ENCODE data around the gene COA8. TPM values are rescaled to one million over a fixed set of nuclear protein-coding genes. Genes with fewer than 3 reads are reported as not detected.

Gene COA8
- total and polyA plus RNA-seq, 2 donors (not counting 3 experiments of a cell fraction or from before 2014, with no cell fraction given) = 19.1 to 46.4 TPM

DNA sequence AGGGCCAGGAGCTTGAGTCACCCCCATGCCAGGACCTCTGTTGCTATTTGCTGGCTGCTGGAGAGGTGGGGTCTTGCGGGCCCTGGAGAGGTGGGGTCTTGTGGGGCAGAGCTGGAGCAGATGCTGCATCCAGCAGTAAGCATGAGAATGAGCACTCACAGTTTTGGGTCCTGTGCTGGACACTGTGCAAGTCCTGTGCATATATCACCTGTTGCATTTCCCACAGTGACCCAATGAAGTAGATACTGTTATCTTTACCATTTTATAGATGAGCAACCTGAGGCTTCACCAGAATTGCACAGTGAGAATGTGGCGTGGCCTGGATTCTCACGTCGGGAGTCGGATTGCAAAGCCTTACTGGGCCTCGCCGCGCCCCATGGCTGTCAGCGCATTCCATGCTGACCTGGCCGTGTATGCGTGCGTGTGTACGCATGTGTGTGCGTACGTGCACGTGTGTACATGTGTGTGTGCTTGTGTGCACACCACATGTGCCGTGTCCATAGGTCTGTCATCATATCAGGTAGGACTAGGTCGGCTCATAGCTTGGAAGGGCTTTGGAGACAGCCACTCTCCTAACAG, 12.0 kb downstream of the COA8 start:
- Histone ChIP-seq H2AFZ (ENCODE audit: low read depth, low read length) (no peak overlapping the region), H3K79me2 (ENCODE audit: control insufficient read depth, insufficient read depth, low read length) (peaks cover 24% of the 10 kb centered on the region), H3K9me1 (replicated peaks; ENCODE audit: control insufficient read depth, extremely low read depth, insufficient read depth, low read length) (no peaks in the 10 kb centered on the region), H3K27me3 (ENCODE audit: control insufficient read depth in 2 of 2, insufficient read depth in 2 of 2, low read length in 2 of 2) (no peaks in the 10 kb centered on the region), H3K9ac (replicated peaks; ENCODE audit: extremely low read depth, insufficient read depth, low read length) (no peak overlapping the region), H3K4me1 (ENCODE audit: control insufficient read depth, extremely low read depth, insufficient read depth, low read length) (peaks cover 15% of the 10 kb centered on the region), H3K4me3 (replicated peaks in 1 of 3; ENCODE audit: insufficient read depth in 1 of 3, low read depth in 1 of 3, low read length in 3 of 3) (no peak overlapping the region), H4K20me1 (replicated peaks; ENCODE audit: control insufficient read depth, extremely low read depth, insufficient read depth, low read length) (peaks cover 3% of the 10 kb centered on the region), H3K9me3 (replicated peaks; ENCODE audit: control insufficient read depth, insufficient read depth, low read length) (no peaks in the 10 kb centered on the region), H3K27ac (ENCODE audit: insufficient read depth, low read depth, low read length) (no peak overlapping the region), H3K36me3 (ENCODE audit: control insufficient read depth in 2 of 2, extremely low read depth in 1 of 2, insufficient read depth in 2 of 2, low read length in 2 of 2) (peaks cover 14% of the 10 kb centered on the region in 2 experiments), H3K4me2 (ENCODE audit: insufficient read depth, low read length) (no peak overlapping the region)
- no TSS peak for BruUV-seq (replicated peaks)
- CTCF ChIA-PET = interaction anchor here (1.9 kb wide), 1 partner anchor 105 kb away, joined by 7 read pairs; no protein-coding TSS in a partner anchor
- POLR2A ChIA-PET = no interaction called here
- no peak for DNase-seq (ENCODE audit: low read depth, low spot score)
- FAIRE-seq = no peak
- TF ChIP-seq GATA2 (IDR thresholded peaks at IDR 0.05; ENCODE audit: insufficient read depth, insufficient read length, low read depth, low read length) = no peak
- TF ChIP-seq, protein P1, sequence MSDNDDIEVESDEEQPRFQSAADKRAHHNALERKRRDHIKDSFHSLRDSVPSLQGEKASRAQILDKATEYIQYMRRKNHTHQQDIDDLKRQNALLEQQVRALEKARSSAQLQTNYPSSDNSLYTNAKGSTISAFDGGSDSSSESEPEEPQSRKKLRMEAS (IDR thresholded peaks at IDR 0.05; ENCODE audit: insufficient read depth, insufficient read length) = no peak
- no peak for TF ChIP-seq EZH2 (IDR thresholded peaks at IDR 0.05; ENCODE audit: borderline replicate concordance, low read depth, low read length, severe bottlenecking)
- TF ChIP-seq MYC (IDR thresholded peaks at IDR 0.05; ENCODE audit: low read depth, low read length) = no peak
- no peak for TF ChIP-seq JUN (IDR thresholded peaks at IDR 0.05; ENCODE audit: borderline replicate concordance, insufficient read depth, insufficient read length, low read depth)
- no peak for TF ChIP-seq POLR2A (IDR thresholded peaks at IDR 0.05; ENCODE audit: low read depth, low read length)
- intact Hi-C loops (cut with micrococcal nuclease) (no loop called here), dilution Hi-C loops (cut with MboI; ENCODE audit: extremely low pct_ligation_motif_present, low sequenced_read_pairs) (no loop called here)

DNA sequence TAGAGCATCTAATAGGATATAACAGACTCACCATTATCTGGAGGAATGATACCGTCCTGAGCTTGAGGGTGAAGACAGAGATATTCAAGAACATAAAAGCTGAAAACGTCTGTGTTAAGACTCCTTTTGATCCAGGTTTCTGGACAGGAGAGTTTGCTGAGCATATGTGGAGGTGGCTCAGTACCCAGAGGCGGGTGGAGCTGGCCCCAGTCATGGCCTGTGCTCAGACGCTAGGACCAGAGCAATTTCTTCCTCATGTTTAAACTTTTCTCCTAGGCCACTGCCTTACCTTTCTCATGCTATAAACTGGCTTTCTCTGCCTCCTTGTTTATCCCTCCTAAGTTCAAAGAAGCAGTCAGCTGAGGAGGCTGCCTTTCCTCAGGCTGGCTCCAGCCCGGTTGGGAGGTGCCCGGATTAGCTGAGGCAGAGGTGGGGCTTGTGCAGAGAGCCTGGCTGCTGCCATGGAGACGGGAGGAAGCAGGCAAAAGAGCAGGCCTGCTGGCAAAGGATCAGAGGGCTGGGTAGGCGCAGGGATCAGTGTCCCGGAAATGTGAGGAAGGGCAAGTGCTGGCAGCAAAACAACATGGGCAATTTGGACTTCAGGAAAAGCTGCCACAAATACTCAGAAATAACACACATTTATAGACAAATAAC, 13.7 kb downstream of the COA8 start:
- CTCF ChIA-PET = interaction anchor here (1.0 to 1.9 kb wide), 6 partner anchors 9 to 103 kb away, joined by 3 to 10 read pairs (median 5); no protein-coding TSS in a partner anchor
- Histone ChIP-seq H3K27ac (ENCODE audit: insufficient read depth, low read depth, low read length) (peak overlapping the region; percentile 42), H3K4me1 (ENCODE audit: control insufficient read depth, extremely low read depth, insufficient read depth, low read length) (peaks cover 15% of the 10 kb centered on the region), H3K36me3 (ENCODE audit: control insufficient read depth in 2 of 2, extremely low read depth in 1 of 2, insufficient read depth in 2 of 2, low read length in 2 of 2) (peaks cover 14% of the 10 kb centered on the region in 2 experiments), H3K4me2 (ENCODE audit: insufficient read depth, low read length) (peak overlapping the region; percentile 23), H3K27me3 (ENCODE audit: control insufficient read depth in 2 of 2, insufficient read depth in 2 of 2, low read length in 2 of 2) (no peaks in the 10 kb centered on the region), H2AFZ (ENCODE audit: low read depth, low read length) (no peak overlapping the region), H3K9me1 (replicated peaks; ENCODE audit: control insufficient read depth, extremely low read depth, insufficient read depth, low read length) (no peaks in the 10 kb centered on the region), H3K9me3 (replicated peaks; ENCODE audit: control insufficient read depth, insufficient read depth, low read length) (no peaks in the 10 kb centered on the region), H3K79me2 (ENCODE audit: control insufficient read depth, insufficient read depth, low read length) (peaks cover 17% of the 10 kb centered on the region), H4K20me1 (replicated peaks; ENCODE audit: control insufficient read depth, extremely low read depth, insufficient read depth, low read length) (peaks cover 3% of the 10 kb centered on the region), H3K4me3 (replicated peaks in 1 of 3; ENCODE audit: insufficient read depth in 1 of 3, low read depth in 1 of 3, low read length in 3 of 3) (no peak overlapping the region), H3K9ac (replicated peaks; ENCODE audit: extremely low read depth, insufficient read depth, low read length) (peak overlapping the region; percentile 50)
- TF ChIP-seq POLR2AphosphoS5 (IDR thresholded peaks at IDR 0.05; ENCODE audit: insufficient read depth, low read depth, low read length) (peak; percentile 77), MYC (IDR thresholded peaks at IDR 0.05; ENCODE audit: low read depth, low read length) (no peak), JUN (IDR thresholded peaks at IDR 0.05; ENCODE audit: borderline replicate concordance, insufficient read depth, insufficient read length, low read depth) (no peak), EZH2 (IDR thresholded peaks at IDR 0.05; ENCODE audit: borderline replicate concordance, low read depth, low read length, severe bottlenecking) (no peak), POLR2A (IDR thresholded peaks at IDR 0.05; ENCODE audit: low read depth, low read length) (peak; percentile 6), FOS (IDR thresholded peaks at IDR 0.05; ENCODE audit: borderline replicate concordance, insufficient read depth, low read length) (no peak), GATA2 (IDR thresholded peaks at IDR 0.05; ENCODE audit: insufficient read depth, insufficient read length, low read depth, low read length) (no peak)
- TF ChIP-seq, protein P2, sequence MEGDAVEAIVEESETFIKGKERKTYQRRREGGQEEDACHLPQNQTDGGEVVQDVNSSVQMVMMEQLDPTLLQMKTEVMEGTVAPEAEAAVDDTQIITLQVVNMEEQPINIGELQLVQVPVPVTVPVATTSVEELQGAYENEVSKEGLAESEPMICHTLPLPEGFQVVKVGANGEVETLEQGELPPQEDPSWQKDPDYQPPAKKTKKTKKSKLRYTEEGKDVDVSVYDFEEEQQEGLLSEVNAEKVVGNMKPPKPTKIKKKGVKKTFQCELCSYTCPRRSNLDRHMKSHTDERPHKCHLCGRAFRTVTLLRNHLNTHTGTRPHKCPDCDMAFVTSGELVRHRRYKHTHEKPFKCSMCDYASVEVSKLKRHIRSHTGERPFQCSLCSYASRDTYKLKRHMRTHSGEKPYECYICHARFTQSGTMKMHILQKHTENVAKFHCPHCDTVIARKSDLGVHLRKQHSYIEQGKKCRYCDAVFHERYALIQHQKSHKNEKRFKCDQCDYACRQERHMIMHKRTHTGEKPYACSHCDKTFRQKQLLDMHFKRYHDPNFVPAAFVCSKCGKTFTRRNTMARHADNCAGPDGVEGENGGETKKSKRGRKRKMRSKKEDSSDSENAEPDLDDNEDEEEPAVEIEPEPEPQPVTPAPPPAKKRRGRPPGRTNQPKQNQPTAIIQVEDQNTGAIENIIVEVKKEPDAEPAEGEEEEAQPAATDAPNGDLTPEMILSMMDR (IDR thresholded peaks at IDR 0.05; ENCODE audit: extremely low read depth in 1 of 2, insufficient read depth in 1 of 2, low read depth in 1 of 2, low read length in 2 of 2) = no peak
- TF ChIP-seq, protein P1 (IDR thresholded peaks at IDR 0.05; ENCODE audit: insufficient read depth, insufficient read length) = no peak
- POLR2A ChIA-PET = no interaction called here
- BruUV-seq (replicated peaks) = no TSS peak
- dilution Hi-C loops (cut with MboI; ENCODE audit: extremely low pct_ligation_motif_present, low sequenced_read_pairs) (no loop called here), intact Hi-C loops (cut with micrococcal nuclease) (loop anchor here (1.0 to 2.0 kb wide), 2 partner anchors 14 to 52 kb away; partner anchors contain the start of genes BAG5, COA8 and KLC1)
- DNase-seq (ENCODE audit: low read depth, low spot score) (peak; percentile 95), FAIRE-seq (peak; percentile 97)
